C4-2B (cell line): ENCODE measurements around the gene ADAM12.

Source experiments
- H3K27ac ChIP-seq: fragments of 450-650 bp; 2 replicates; pipeline ENCODE4 v1.5.1; 2017
- ZFX ChIP-seq: fragments of 450-650 bp; IDR thresholded peaks from 2 replicates; pipeline ENCODE4 v1.6.1; 2017
- TF ChIP-seq, protein P1 (sequence below): fragments of 450-650 bp; conservative IDR thresholded peaks from 2 replicates; pipeline ENCODE4 v1.5.1; 2017; ENCODE audit warnings: mild to moderate bottlenecking

ADAM12 gene

GRCh38 chr10:126090443-126090842 lies 297.8 kb downstream of the ADAM12 start:
- no peak for TF ChIP-seq ZFX
- TF ChIP-seq, protein P1, sequence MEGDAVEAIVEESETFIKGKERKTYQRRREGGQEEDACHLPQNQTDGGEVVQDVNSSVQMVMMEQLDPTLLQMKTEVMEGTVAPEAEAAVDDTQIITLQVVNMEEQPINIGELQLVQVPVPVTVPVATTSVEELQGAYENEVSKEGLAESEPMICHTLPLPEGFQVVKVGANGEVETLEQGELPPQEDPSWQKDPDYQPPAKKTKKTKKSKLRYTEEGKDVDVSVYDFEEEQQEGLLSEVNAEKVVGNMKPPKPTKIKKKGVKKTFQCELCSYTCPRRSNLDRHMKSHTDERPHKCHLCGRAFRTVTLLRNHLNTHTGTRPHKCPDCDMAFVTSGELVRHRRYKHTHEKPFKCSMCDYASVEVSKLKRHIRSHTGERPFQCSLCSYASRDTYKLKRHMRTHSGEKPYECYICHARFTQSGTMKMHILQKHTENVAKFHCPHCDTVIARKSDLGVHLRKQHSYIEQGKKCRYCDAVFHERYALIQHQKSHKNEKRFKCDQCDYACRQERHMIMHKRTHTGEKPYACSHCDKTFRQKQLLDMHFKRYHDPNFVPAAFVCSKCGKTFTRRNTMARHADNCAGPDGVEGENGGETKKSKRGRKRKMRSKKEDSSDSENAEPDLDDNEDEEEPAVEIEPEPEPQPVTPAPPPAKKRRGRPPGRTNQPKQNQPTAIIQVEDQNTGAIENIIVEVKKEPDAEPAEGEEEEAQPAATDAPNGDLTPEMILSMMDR, result no peak
- no peak overlapping the region for H3K27ac ChIP-seq

- H3K27ac ChIP-seq, result no peak overlapping the region
- TF ChIP-seq ZFX, result no peak
- TF ChIP-seq, protein P1, result no peak
These were observed 300.3 kb downstream of the ADAM12 start for GRCh38 chr10:126087796-126088505.

- no peak overlapping the region for H3K27ac ChIP-seq
These were observed 301.1 kb downstream of the ADAM12 start for GRCh38 chr10:126087153-126087680.

GRCh38 chr10:126085806-126086205 lies 302.5 kb downstream of the ADAM12 start:
- TF ChIP-seq ZFX, result no peak
- TF ChIP-seq, protein P1, result no peak

More at GRCh38 chr10:126087153-126087680, 301.1 kb downstream of the ADAM12 start:
- no peak for TF ChIP-seq ZFX
- TF ChIP-seq, protein P1, result no peak

DNA sequence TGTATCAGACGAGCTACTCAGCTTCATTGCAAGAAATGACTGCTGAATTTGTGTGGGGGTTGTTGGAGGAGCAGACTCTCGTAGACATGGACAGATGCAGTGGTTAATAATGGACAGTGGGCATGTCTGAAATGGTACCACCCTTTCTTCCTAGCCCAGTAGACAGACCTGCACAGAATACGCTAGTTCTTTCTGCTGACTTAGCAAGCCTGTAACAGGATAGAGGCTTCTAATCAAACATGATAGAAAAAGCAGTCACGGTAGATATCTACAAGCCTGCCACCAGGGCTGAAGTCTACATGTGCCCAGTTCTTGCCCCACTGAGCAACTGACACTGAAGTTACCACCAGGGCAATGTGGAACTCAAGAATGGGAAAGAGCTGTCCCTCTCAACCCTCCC lies 303.9 kb downstream of the ADAM12 start:
- no peak overlapping the region for H3K27ac ChIP-seq
- no peak for TF ChIP-seq ZFX
- TF ChIP-seq, protein P1, result no peak

More at GRCh38 chr10:126085806-126086205, 302.5 kb downstream of the ADAM12 start:
- H3K27ac ChIP-seq, result no peak overlapping the region

DNA sequence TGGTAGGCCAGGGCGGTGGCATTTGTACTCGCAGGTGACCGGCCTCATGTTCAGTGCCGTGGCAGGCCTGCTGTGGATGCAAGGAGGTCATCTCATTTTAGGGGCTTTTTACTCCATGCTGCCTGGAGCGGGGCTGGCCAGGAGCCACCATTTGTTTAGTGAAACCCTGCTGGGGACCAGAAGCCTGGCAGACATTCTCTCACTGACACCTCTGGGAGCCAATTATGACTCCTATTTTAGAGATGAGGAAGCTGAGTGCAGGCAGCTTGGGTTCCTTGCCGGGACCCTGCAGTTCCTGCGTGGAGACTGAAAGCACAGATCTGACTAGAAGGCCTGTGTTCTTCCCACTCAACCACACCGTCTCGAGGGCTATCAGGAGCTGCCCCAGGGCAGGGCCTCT lies 305.3 kb downstream of the ADAM12 start:
- no peak overlapping the region for H3K27ac ChIP-seq
- no peak for TF ChIP-seq ZFX
- TF ChIP-seq, protein P1, result no peak

- H3K27ac ChIP-seq, result no peak overlapping the region
- TF ChIP-seq, protein P1, result no peak
- TF ChIP-seq ZFX, result no peak
These were observed 306.3 kb downstream of the ADAM12 start for GRCh38 chr10:126081841-126082466.
